Stimulated activated CD8-positive, alpha-beta memory T cell treated with anti-CD3 and anti-CD28 coated beads, Interleukin-12 subunit alpha, Interleukin-12 subunit beta, amount 100 ng/mL, for 1 hour (primary cell): ENCODE results near the gene LMNA.
"Not testable (repeated sequence)": the region's sequence is repeated elsewhere in the genome, so short reads cannot be mapped to it uniquely, and the experiment has no call there.

ENCODE experiments used
- DNase-seq: peaks from one replicate; pipeline ENCODE4 v3.0.0-alpha.2; 2020; ENCODE audit warnings: low read depth

LMNA gene

DNA sequence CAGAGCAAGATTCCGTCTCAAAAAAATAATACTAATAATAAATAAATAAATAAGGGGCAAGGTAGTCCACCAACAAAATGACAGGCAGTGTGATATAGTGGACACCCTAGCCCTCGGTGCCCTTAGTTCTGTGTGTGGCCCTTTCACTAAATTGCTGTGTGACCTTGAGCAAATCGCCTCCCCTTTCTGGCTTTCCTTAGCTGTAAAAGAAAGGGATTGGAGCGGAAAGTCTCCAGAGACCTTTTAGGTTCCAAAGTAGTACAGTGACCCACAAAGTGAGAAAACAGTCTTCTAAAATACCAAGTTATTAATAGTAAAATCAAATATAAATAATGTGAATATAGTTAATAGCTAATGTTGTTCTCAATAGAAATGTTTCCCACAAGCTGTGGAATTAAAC is 7.6 kb downstream of the LMNA start:
- DNase-seq: no peak

DNA sequence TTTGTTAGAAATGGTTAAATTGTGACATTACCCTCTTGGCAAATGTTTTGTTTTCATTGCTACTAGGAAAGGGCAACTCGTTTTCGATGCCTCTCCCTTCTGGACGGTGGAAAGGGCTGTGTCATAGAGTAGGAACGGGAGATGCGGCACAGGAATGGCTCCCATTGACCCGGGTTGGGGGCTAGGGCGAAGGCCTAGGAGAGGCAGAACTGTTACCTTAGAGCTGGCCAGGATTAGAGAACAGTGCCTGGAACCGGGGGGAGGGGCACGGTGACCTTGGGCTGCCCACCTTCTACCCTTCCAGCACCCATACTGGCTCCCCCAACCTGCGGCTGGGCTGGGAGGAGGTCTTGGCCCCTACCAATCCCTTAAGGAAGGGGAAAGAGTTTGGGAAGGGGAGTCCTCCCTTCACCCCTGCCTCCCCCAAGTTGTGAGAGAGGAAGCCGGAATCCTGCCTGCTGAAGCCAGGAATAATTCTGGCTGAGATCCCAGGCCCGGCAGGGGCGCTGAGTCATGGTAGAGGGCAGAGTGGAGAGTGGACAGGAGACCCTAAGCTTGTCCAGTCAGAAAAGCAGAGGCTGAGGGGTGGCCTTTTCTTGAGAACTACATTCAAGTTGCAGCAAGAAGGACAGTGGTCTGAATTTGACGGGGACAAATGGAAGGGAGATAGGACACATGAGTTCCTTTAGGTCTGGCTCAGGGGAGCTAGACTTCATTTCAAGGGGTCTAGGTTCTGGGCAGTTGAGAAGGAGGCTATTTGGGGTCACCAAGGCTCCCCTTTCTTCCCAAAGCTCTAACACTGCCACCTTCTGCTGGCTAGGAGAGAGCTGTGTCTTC is 8.2 kb downstream of the LMNA start:
- DNase-seq: no peak

DNA sequence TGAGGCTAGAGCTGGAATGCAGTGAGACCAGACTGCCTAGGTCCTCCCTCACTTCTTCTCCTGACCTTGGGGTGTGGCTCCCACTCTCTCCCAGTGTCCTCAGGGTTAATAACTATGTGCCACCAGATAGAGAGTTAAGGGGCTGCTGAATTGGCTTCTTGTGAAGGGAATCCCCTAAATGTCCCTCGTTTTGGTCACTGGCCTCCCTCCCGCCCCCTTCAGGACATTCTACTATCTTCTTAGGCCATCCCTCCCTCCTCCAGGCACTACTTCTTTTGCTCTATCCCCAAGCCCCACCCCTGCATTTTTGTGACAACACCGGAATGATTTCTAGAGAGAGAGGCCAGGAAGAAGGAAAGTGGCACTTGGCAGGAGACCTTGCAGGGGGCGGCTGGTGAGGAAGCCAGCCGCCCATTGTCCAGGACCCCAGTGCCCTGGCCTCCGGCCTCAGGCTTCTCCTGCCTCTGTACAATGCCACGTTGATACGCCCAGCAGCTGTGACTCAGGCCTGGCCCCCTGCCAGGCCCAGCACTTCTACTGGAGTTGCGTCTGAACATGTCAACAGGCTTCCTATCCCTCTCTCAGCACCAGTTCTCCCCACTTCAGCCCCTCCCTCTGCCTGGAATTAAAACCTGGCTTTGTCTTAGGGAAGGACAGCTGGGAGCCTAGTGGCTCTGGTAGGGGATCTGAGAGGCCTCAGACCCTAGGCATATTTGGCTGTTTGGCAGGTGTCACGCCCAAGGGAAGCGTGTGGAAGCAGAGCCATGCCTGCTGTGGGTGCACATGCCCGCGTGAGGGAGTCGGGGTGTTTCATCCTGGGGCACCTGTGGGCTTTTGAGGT is 9.1 kb downstream of the LMNA start:
- peak; percentile 60 for DNase-seq

DNA sequence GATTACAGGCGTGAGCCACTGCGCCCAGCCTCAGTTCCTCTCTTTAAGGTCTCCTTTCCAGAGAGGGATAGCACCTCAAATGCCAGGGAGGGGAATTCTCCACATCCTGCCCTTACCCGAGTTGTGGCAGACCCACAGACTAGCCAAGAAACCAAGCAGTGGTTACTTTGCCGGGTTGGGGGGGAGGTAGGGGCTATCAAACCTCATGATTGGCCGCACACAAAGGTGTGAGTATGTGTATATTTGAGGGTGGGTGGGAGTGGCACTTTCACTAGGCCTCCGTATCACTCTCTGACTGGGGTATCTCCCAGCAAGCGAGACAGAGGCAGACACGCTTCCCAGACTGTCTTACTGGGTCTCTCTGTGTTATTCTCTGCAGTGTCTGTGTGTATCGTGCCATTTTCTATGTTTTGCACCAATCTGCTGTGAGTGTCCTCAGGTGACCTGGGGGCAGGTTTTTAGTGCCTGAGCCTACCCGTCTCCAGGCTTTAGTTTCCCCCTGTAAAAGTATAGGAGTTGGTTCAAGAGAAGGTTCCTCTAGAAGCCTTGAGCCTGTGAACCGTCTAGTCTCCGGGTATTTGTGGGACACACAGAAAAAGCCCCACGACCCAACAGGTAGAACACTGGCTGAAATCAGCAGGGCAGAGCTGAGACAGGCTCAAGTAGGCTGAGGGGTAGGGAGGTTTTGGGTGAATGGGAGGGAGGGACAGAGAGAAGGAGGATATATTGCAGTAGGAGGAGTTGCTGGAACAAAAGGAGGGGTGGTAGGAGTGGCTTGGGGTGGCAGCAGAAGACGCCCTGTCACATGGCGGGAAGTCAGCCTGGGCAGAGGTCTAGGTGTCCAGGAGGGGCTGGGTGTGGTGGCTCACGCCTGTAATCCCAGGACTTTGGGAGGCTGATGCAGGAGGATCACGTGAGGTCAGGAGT is 10.3 kb downstream of the LMNA start:
- DNase-seq: no peak

DNA sequence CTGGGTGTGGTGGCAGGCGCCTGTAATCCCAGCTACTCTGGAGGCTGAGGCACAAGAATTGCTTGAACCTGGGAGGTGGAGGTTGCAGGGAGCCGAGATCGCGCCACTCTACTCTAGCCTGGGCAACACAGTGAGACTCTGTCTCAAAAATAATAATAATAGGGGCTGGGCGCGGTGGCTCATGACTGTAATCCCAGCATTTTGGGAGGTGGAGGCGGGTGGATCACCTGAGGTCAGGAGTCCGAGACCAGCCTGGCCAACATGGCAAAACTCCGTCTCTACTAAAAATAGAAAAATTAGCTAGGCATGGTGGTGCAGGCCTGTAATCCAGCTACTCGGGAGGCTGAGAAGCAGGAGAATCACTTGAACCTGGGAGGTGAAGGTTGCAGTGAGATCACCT is 11.0 kb downstream of the LMNA start:
- not testable (repeated sequence) for DNase-seq

DNA sequence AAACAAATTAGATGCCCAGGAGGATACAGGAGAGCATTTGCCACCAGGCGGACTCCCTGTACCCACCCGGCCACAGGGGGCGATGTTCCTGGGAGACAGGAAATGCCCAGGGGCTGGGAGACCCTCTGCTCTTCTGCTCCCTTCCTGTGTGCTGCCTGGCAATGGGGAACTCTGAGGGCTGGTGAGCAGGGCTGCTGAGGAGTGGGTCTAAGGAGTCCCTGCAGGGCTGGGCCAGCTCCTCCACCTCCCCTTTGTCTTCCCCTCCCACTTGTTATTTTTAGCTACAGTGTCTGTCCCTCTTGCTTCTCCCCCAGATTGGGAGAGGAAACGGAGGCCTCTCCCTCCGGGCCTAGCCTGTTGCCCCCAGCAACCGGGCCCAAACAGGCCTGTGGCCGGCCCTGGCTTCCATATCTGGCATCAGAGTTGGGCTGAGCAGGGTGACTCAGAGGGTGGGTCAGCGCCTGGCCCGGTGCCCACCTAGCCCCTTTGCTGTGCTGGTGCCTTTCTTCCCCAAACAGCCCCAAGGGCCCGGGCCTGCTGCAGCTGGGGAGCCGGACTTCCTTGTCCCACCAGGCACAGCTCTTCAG is 11.6 kb downstream of the LMNA start:
- DNase-seq: no peak

DNA sequence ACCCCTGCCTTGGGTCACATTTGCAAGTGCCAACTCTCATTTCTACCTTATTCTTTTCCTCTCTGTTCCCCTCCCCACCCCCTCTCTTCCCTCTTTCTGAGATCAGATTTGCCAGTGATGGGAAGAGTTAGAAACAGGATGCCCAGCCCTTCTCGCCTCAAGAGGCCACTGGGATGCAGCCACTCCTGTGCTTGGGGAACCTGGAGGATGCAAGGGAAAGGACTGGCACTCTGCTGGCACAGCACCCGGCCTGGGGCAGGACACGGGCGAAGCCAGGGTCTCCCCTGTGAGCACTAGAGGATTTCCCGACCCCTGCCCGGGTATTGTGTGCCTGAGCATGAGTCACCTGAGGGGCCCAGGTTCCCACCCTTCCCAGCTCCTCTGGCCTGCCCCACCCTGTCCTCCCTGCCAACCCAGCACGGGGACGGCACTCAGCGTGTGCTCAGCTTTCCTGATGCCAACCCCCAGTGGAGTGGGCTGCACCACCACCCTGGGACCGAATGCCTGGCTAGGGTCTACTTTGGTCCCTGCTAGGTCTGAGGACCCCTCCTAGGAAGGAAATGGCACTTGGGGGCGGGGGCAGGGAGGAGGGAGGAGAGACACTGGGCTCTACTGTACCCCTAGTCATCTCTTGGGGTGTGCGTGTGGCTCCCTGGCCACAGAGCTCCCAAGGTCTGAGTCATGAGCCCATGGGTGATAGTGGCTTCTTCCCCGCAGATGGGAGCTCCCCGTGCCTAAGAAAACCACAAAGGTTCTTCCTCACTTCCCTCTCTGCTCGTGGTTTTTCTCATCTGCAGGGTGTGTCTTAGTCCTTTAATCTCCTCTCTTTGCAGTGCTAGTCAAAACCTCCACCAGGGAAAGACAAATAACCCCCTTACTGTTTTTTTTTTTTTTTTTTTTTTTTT is 12.4 kb downstream of the LMNA start:
- peak; percentile 62 for DNase-seq

DNA sequence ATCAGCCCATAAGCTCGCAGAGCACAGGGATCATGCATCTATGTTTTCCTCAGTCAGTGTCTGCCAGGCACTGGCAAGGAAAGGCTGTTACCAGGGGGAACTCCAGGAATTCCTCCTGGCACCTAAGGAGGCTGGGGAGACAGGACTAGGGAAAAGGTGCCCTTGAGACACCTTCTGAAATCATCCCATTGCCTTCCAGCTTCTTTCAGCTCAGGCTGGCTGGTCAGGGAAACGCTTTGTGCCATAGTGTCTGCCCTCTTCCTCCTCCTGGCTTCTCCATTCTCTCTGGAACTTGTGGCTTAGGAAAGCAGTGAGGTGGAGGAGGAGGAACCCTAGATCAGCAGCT is 13.8 kb downstream of the LMNA start:
- DNase-seq: no peak

DNA sequence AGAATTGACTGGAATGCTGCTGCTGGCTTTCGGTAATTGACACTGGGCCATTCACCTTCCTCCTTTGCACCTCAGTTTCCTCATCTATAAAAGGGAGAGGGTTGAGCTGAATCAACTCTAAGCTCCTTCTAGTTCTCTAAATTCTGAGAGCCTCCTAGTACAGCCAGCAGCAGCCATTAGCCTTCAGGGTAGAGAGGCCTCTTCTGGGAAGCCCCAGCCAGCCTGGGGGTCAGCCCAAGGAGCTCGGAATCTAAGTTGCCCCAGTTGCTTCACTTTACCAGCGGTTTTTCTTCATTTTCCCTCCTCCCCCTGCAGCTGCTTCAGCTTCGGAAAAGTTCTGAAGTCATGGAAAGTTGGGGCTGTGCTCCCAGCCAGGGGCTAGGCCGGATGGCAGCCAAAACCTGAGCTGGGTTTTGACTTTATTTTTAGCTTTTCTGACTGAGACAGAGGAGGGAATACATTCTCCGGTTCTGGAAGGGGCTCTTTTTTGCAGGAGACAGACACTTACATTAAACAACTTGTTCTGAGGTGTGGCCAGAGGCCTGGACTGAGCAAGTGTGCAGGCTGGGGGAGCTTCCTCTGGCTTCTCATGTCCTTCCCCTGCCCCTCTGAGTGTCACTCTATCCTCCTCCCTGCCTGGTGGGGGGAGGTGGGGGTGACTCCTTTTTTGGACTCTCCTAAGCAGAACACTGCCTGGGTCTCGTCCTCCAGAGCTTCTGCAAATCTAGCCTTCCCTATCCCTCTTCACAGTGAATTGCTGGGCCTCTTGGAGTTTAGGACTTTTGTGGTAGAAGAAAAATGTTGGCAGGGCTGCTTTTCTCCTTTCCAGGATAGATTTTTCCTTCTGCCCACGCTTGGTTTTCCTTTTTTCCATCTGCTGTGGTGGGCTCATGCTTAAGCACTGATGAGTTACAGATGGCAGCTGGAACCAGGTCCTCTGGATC is 14.4 kb downstream of the LMNA start:
- DNase-seq: no peak

DNA sequence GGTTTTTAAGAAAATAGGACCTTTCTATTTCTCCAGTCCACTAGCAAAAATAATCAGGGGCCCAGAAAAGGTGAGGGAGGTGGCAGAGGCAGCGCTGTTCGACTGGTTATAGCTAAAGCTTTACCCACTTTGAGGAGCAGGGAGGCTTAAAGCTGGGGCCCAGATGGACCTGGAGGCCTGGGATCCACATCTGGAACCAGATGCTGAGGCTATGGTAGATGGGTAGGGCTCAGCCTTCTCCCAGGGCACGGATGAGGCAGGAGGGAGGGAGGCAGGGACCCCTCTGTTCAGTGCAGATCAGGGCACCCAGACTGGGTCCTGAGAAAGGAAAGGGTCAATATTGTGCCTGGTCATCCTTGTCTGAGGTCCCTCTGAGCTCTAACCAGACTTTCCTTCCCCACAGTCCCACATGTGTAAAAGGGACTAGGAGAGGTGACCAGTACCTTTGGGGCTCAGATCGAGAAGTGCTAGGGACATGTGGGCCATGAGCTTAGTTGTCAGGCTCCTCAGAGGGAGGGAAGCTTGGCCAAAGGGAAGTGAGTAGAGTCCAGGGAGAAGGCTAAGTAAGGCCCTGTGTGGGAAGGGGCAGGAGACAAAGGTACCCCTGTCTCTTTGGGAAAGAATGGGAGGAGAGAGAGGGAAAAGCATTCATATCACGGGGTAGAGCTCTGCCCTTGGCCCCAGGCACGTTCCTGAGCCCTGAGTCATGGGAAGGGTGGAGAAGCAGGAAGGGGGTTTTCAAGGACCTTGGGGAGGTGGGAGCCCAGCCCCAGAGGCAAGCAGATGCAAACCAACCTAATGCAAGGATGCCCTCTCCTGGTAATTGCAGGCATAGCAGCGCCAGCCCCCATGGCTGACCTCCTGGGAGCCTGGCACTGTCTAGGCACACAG is 15.4 kb downstream of the LMNA start:
- DNase-seq: peak; percentile 57

DNA sequence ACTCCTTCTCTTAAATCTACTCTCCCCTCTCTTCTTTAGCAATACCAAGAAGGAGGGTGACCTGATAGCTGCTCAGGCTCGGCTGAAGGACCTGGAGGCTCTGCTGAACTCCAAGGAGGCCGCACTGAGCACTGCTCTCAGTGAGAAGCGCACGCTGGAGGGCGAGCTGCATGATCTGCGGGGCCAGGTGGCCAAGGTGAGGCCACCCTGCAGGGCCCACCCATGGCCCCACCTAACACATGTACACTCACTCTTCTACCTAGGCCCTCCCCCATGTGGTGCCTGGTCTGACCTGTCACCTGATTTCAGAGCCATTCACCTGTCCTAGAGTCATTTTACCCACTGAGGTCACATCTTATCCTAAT is 16.0 kb downstream of the LMNA start:
- no peak for DNase-seq

DNA sequence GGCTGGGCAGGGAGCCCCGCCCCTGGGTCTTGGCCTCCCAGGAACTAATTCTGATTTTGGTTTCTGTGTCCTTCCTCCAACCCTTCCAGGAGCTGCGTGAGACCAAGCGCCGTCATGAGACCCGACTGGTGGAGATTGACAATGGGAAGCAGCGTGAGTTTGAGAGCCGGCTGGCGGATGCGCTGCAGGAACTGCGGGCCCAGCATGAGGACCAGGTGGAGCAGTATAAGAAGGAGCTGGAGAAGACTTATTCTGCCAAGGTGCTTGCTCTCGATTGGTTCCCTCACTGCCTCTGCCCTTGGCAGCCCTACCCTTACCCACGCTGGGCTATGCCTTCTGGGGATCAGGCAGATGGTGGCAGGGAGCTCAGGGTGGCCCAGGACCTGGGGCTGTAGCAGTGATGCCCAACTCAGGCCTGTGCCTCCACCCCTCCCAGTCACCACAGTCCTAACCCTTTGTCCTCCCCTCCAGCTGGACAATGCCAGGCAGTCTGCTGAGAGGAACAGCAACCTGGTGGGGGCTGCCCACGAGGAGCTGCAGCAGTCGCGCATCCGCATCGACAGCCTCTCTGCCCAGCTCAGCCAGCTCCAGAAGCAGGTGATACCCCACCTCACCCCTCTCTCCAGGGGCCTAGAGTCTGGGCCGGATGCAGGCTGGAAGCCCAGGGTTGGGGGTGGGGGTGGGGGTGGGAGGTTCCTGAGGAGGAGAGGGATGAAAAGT is 20.4 kb downstream of the LMNA start:
- DNase-seq: no peak

DNA sequence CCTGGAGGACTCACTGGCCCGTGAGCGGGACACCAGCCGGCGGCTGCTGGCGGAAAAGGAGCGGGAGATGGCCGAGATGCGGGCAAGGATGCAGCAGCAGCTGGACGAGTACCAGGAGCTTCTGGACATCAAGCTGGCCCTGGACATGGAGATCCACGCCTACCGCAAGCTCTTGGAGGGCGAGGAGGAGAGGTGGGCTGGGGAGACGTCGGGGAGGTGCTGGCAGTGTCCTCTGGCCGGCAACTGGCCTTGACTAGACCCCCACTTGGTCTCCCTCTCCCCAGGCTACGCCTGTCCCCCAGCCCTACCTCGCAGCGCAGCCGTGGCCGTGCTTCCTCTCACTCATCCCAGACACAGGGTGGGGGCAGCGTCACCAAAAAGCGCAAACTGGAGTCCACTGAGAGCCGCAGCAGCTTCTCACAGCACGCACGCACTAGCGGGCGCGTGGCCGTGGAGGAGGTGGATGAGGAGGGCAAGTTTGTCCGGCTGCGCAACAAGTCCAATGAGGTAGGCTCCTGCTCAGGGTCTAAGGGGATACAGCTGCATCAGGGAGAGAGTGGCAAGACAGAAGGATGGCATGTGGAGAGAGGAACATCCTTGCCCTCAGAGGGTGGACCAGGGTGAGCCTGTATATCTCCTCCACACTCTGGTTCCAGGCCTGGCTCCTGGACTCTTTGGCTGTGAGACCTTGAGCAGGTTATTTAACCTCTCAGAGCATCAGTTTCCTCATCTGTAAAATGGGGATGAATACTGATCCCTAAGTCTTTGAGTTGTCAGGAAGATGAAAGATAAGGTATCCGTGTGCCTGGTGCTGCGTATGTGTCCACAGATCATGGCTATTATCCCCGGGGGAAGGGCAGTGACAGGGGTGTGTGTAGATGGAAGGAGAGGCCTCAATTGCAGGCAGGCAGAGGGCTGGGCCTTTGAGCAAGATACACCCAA is 21.7 kb downstream of the LMNA start:
- no peak for DNase-seq

DNA sequence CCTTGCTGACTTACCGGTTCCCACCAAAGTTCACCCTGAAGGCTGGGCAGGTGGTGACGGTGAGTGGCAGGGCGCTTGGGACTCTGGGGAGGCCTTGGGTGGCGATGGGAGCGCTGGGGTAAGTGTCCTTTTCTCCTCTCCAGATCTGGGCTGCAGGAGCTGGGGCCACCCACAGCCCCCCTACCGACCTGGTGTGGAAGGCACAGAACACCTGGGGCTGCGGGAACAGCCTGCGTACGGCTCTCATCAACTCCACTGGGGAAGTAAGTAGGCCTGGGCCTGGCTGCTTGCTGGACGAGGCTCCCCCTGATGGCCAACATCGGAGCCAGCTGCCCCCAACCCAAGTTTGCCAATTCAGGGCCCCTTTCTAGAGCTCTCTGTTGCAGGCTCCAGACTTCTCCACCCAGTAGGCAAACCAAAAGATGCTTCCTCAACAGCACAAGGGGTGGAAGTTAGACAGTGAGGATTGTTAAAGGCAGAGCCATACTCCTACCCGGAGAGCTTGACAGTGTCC is 22.5 kb downstream of the LMNA start:
- DNase-seq: no peak

DNA sequence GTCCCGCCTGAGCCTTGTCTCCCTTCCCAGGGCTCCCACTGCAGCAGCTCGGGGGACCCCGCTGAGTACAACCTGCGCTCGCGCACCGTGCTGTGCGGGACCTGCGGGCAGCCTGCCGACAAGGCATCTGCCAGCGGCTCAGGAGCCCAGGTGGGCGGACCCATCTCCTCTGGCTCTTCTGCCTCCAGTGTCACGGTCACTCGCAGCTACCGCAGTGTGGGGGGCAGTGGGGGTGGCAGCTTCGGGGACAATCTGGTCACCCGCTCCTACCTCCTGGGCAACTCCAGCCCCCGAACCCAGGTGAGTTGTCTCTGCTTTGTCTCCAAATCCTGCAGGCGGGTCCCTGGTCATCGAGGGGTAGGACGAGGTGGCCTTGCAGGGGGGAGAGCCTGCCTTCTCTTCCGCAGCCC is 24.0 kb downstream of the LMNA start:
- no peak for DNase-seq

DNA sequence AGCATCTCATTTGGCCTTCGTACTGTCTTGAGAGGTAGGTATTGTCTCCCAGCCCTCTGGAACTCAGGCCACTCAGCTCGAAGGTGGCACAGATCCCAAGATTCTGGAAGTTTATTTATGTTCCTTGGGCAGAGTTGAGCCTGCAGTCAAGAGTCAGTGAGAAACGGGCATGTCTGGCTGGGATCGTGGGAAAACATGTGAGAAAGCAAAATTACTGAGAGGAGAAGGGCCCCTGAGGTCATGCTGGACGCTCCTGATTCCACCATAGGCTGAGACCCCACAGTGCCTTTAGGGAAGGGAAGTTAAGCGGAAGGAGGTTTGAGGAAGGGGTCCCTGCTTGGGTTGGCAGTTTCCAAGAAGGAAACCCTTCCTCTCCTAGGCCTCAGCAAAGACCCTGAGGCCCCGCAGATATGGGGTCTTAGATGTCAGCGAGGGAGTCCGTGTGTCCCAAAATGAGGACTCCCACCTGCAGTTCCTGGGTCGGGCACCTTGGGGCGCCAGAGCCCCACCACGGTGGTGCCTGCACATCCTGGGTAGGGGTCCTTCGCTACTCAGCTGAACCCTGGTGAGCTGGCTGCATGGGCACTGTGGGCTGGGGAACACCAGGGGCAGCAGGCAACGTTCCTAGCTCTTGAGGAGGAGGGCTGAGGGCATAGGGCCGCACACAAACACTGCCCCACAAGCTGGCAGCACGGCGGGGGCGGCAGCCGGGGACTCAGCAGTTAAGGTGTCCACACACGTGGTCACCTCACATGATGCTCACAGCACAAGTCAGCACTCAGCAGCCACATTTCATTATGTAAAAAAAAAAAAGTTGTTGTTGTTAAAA is 26.6 kb downstream of the LMNA start:
- no peak for DNase-seq
